SK-N-SH (cell line): ENCODE data around the gene SQOR. TPM values are rescaled to one million over a fixed set of nuclear protein-coding genes. Genes with fewer than 3 reads are reported as not detected.

Source experiments
- CTCF ChIA-PET: fragments of 300-600, 350-600 bp; formaldehyde crosslinking; extraction: SDS; loops from one replicate; lab custom pipeline; 2021; lab: Yijun Ruan, JAX
- POLR2A ChIA-PET: fragments of 350-600 bp; sonication (Branson Sonifier 250); formaldehyde crosslinking; extraction: SDS; loops from one replicate; lab custom pipeline; 2020; ENCODE audit warnings: antibody characterized with exemption, inconsistent platforms; lab: Yijun Ruan, JAX
- DNase-seq: peaks from one replicate; pipeline ENCODE4 v3.0.0; 2012
- H2AFZ ChIP-seq: fragments of 200-600 bp; sonication (generic); 2 replicates; pipeline ENCODE4 v1.8.1; 2016; ENCODE audit warnings: antibody characterized with exemption, mild to moderate bottlenecking, low read depth
- H3F3A ChIP-seq: fragments of 200-600 bp; sonication (generic); replicated peaks from 2 replicates; pipeline ENCODE3; 2016; ENCODE audit warnings: antibody characterized with exemption, mild to moderate bottlenecking; ENCODE audit not compliant: insufficient read depth
- H3K27ac ChIP-seq, 2 experiments: fragments of 200-500 bp in 1 of 2; fragments of 200-600 bp in 1 of 2; sonication (Bioruptor generic) in 1 of 2; sonication (generic), shearing (Covaris generic) in 1 of 2; 2 replicates each; pipeline versions ENCODE4 v1.5.1 to v1.6.1; 2014 to 2016; ENCODE audit warnings: low read depth in 2 of 2, inconsistent platforms in 1 of 2, low read length in 1 of 2, mild to moderate bottlenecking in 1 of 2, mixed read lengths in 1 of 2
- H3K27me3 ChIP-seq: fragments of 200-600 bp; sonication (generic), shearing (Covaris generic); 2 replicates; pipeline ENCODE4 v1.6.1; 2016; ENCODE audit warnings: mixed run types; ENCODE audit not compliant: insufficient read depth
- H3K36me3 ChIP-seq, 2 experiments: fragments of 200-500 bp in 1 of 2; fragments of 200-600 bp in 1 of 2; sonication (Bioruptor generic) in 1 of 2; sonication (generic) in 1 of 2; replicated peaks in 1 of 2; 2 replicates each; pipeline versions ENCODE3 to v1.5.1; 2014 to 2016; ENCODE audit warnings: low read length in 1 of 2, mild to moderate bottlenecking in 1 of 2; ENCODE audit not compliant: insufficient read depth in 2 of 2, control insufficient read depth in 1 of 2
- H3K4me1 ChIP-seq, 2 experiments: fragments of 200-500 bp in 1 of 2; fragments of 200-600 bp in 1 of 2; sonication (Bioruptor generic) in 1 of 2; sonication (generic), shearing (Covaris generic) in 1 of 2; 2 replicates each; pipeline versions ENCODE4 v1.5.1 to v1.6.1; 2014 to 2016; ENCODE audit warnings: low read depth in 1 of 2, low read length in 1 of 2, mixed run types in 1 of 2; ENCODE audit not compliant: insufficient read depth in 2 of 2, control insufficient read depth in 1 of 2
- H3K4me2 ChIP-seq: fragments of 200-600 bp; sonication (generic), shearing (Covaris generic); 2 replicates; pipeline ENCODE4 v1.6.1; 2017; ENCODE audit warnings: mixed run types
- H3K4me3 ChIP-seq, 2 experiments: fragments of 200-500 bp in 1 of 2; fragments of 200-600 bp in 1 of 2; sonication (Bioruptor generic) in 1 of 2; sonication (generic), shearing (Covaris generic) in 1 of 2; 2 replicates each; pipeline versions ENCODE4 v1.5.1 to v1.8.1; 2014 to 2016; ENCODE audit warnings: low read depth in 2 of 2, inconsistent platforms in 1 of 2, low read length in 1 of 2, mild to moderate bottlenecking in 1 of 2, mixed read lengths in 1 of 2, moderate library complexity in 1 of 2
- H3K79me2 ChIP-seq: fragments of 200-600 bp; sonication (generic); 2 replicates; pipeline ENCODE4 v1.8.1; 2017; ENCODE audit warnings: mild to moderate bottlenecking; ENCODE audit not compliant: insufficient read depth
- H3K9ac ChIP-seq: fragments of 200-600 bp; sonication (generic); 2 replicates; pipeline ENCODE4 v1.6.1; 2017; ENCODE audit warnings: mixed run types
- H3K9me2 ChIP-seq: fragments of 200-600 bp; sonication (generic); 2 replicates; pipeline ENCODE4 v1.6.1; 2017; ENCODE audit warnings: mixed run types
- H3K9me3 ChIP-seq: fragments of 200-600 bp; sonication (generic); 2 replicates; pipeline ENCODE4 v1.6.1; 2017; ENCODE audit warnings: mixed run types, mild to moderate bottlenecking, moderate library complexity
- H4K20me1 ChIP-seq: fragments of 200-600 bp; sonication (generic); 2 replicates; pipeline ENCODE4 v1.6.1; 2017; ENCODE audit warnings: mild to moderate bottlenecking, mixed run types; ENCODE audit not compliant: insufficient read depth
- ELF1 ChIP-seq: IDR thresholded peaks from 2 replicates; pipeline ENCODE4 v1.4.0; 2012
- FOSL2 ChIP-seq: IDR thresholded peaks from 2 replicates; pipeline ENCODE4 v1.4.0; 2012; ENCODE audit warnings: low read depth, mild to moderate bottlenecking, moderate library complexity, borderline replicate concordance
- FOXJ3 ChIP-seq: sonication (generic); formaldehyde crosslinking; IDR thresholded peaks from 2 replicates; pipeline ENCODE4 v1.5.1; 2020; ENCODE audit warnings: mild to moderate bottlenecking, missing genetic modification reagents
- FOXM1 ChIP-seq: IDR thresholded peaks from 2 replicates; pipeline ENCODE4 v1.4.0; 2012; ENCODE audit warnings: low read depth, mild to moderate bottlenecking
- GATA2 ChIP-seq: sonication (generic); formaldehyde crosslinking; IDR thresholded peaks from 2 replicates; pipeline ENCODE4 v1.5.0; 2020; ENCODE audit warnings: mild to moderate bottlenecking, missing genetic modification reagents
- PBX3 ChIP-seq: IDR thresholded peaks from 2 replicates; pipeline ENCODE4; 2012
- RAD21 ChIP-seq: IDR thresholded peaks from 2 replicates; pipeline ENCODE4 v1.6.1; 2012; ENCODE audit warnings: mild to moderate bottlenecking, low read length
- RXRA ChIP-seq: IDR thresholded peaks from 2 replicates; pipeline ENCODE4 v1.4.0; 2012; ENCODE audit warnings: low read depth, mild to moderate bottlenecking, borderline replicate concordance
- SIN3A ChIP-seq: IDR thresholded peaks from 2 replicates; pipeline ENCODE4 v1.6.1; 2012; ENCODE audit warnings: low read depth, mild to moderate bottlenecking, low read length, moderate library complexity, borderline replicate concordance
- TAF1 ChIP-seq: IDR thresholded peaks from 2 replicates; pipeline ENCODE4 v1.6.1; 2012; ENCODE audit warnings: low read depth, mild to moderate bottlenecking, low read length, moderate library complexity, borderline replicate concordance
- TEAD4 ChIP-seq: IDR thresholded peaks from 2 replicates; pipeline ENCODE4 v1.4.0; 2012; ENCODE audit warnings: mild to moderate bottlenecking, borderline replicate concordance; ENCODE audit not compliant: insufficient read depth
- YY1 ChIP-seq: IDR thresholded peaks from 2 replicates; pipeline ENCODE4 v1.4.0; 2012; ENCODE audit warnings: low read depth, mild to moderate bottlenecking
- WGBS: methylation state at CpG from one replicate; pipeline ENCODE4 v1.1.6; 2017; ENCODE audit warnings: low lambda C conversion rate; 5-methylcytosine and 5-hydroxymethylcytosine counted together
- polyA plus RNA-seq, 3 experiments: library from polyadenylated mRNA; depleted of rRNA; stranded (reverse); fragments of >200 nt; gene quantifications; 2 replicates each; pipeline ENCODE4 v1.2.3, GENCODE V29; 2012
- TF ChIP-seq, protein P1 (sequence below): IDR thresholded peaks from 2 replicates; pipeline ENCODE4 v1.4.0; 2012; ENCODE audit warnings: low read depth
- TF ChIP-seq, protein P2 (sequence below): IDR thresholded peaks from 2 replicates; pipeline ENCODE4 v1.4.0; 2012; ENCODE audit warnings: low read depth, borderline replicate concordance

SQOR gene
- polyA plus RNA-seq, 1 of the 3 experiments (the other 2 are of a cell fraction), result 7.8 TPM

DNA sequence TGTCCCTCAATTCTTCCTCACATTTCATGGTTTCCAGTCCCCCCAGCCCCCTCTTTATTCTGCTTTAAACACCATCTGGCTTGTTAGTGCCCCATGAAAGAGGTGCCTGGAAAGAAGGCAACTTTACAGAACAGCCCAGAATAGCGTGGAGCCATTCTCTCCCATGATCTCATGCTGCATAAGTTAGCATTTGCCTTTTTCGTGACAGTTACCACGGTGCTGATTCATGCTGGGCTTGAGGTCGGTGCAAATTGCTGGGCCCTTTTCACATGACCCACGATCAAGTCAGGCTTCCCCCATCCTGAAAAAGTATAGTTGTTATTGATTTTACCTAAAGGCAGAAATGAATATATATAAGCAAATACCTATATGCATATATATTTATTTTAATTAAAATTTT is 29.6 kb downstream of the SQOR start:
- TF ChIP-seq TAF1 (no peak), FOXM1 (no peak), RXRA (no peak)
- no peaks in the 10 kb centered on the region for H3K79me2 ChIP-seq
- H3K4me2 ChIP-seq, result no peak overlapping the region
- no peaks in the 10 kb centered on the region for H3K4me1 ChIP-seq
- H3K36me3 ChIP-seq, result no peaks in the 10 kb centered on the region
- no peak overlapping the region for H3K4me3 ChIP-seq
- POLR2A ChIA-PET, result no interaction called here
- DNase-seq, result no peak
- H3K9me2 ChIP-seq, result no peaks in the 10 kb centered on the region
- H3K9ac ChIP-seq, result no peak overlapping the region
- H3K27me3 ChIP-seq, result no peaks in the 10 kb centered on the region
- H3F3A ChIP-seq, result no peaks in the 10 kb centered on the region
- CTCF ChIA-PET, result interaction anchor here (1.3 kb wide), 1 partner anchor 41 kb away, joined by 3 read pairs; no protein-coding TSS in a partner anchor
- no peaks in the 10 kb centered on the region for H4K20me1 ChIP-seq
- 53% methylated on average over 5 of the region's 5 CpGs for WGBS
- no peaks in the 10 kb centered on the region for H3K9me3 ChIP-seq
- H2AFZ ChIP-seq, result no peak overlapping the region
- H3K27ac ChIP-seq, result no peak overlapping the region

GRCh38 chr15:45665261-45665660 is 30.4 kb downstream of the SQOR start:
- no peaks in the 10 kb centered on the region for H3K27me3 ChIP-seq

More at GRCh38 chr15:45665261-45665660, 30.4 kb downstream of the SQOR start:
- H3K4me1 ChIP-seq, result no peaks in the 10 kb centered on the region
- H3K79me2 ChIP-seq, result no peaks in the 10 kb centered on the region
- H3K27ac ChIP-seq, result no peak overlapping the region
- ChIA-PET POLR2A (no interaction called here), CTCF (interaction anchor here (1.4 kb wide), 1 partner anchor 12 kb away, joined by 5 read pairs; no protein-coding TSS in a partner anchor)
- DNase-seq, result no peak
- H4K20me1 ChIP-seq, result no peaks in the 10 kb centered on the region
- H3K9me2 ChIP-seq, result no peaks in the 10 kb centered on the region
- H3K9me3 ChIP-seq, result no peaks in the 10 kb centered on the region
- H3K4me3 ChIP-seq, result no peak overlapping the region
- WGBS, result 10% methylated on average over 1 of the region's 1 CpG
- H3K4me2 ChIP-seq, result no peak overlapping the region
- H3K36me3 ChIP-seq, result no peaks in the 10 kb centered on the region
- H3F3A ChIP-seq, result no peaks in the 10 kb centered on the region
- TF ChIP-seq FOXJ3 (CRISPR knock-in tag), result no peak
- no peak for TF ChIP-seq TEAD4
- TF ChIP-seq RAD21, result no peak
- TF ChIP-seq YY1, result no peak
- no peak for TF ChIP-seq GATA2 (CRISPR knock-in tag)
- TF ChIP-seq, protein P1, sequence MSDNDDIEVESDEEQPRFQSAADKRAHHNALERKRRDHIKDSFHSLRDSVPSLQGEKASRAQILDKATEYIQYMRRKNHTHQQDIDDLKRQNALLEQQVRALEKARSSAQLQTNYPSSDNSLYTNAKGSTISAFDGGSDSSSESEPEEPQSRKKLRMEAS, result no peak
- TF ChIP-seq SIN3A, result no peak
- TF ChIP-seq FOXM1, result no peak
- TF ChIP-seq FOSL2, result no peak
- no peak for TF ChIP-seq ELF1
- TF ChIP-seq, protein P2, sequence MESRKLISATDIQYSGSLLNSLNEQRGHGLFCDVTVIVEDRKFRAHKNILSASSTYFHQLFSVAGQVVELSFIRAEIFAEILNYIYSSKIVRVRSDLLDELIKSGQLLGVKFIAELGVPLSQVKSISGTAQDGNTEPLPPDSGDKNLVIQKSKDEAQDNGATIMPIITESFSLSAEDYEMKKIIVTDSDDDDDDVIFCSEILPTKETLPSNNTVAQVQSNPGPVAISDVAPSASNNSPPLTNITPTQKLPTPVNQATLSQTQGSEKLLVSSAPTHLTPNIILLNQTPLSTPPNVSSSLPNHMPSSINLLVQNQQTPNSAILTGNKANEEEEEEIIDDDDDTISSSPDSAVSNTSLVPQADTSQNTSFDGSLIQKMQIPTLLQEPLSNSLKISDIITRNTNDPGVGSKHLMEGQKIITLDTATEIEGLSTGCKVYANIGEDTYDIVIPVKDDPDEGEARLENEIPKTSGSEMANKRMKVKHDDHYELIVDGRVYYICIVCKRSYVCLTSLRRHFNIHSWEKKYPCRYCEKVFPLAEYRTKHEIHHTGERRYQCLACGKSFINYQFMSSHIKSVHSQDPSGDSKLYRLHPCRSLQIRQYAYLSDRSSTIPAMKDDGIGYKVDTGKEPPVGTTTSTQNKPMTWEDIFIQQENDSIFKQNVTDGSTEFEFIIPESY, result no peak
- no peak for TF ChIP-seq PBX3
- TF ChIP-seq, all 33 proteins: peak for 0
- no peak overlapping the region for H3K9ac ChIP-seq
- no peak overlapping the region for H2AFZ ChIP-seq
